Breast epithelium (tissue), 3 donors: ENCODE data around the gene GFOD2. TPM values are rescaled to one million over a fixed set of nuclear protein-coding genes. Genes with fewer than 3 reads are reported as not detected.

ENCODE experiments used
- total RNA-seq, 3 donors: library from RNA; depleted of rRNA; stranded (reverse); fragments of >200 nt; gene quantifications; one replicate each; pipeline ENCODE4 v1.1.0, GENCODE V29; 2016

GFOD2 gene
- total RNA-seq, 3 donors from 2014 or later, result 11.4 to 22.0 (median 21.4) TPM

Other genes with a start within 250 kb of the GFOD2 start
- gene ATP6V0D1, start 238.2 kb downstream of the GFOD2 start, total RNA-seq, result 100 to 1,000 TPM; 101 to 122 (median 104) TPM
- gene AGRP, start 235.8 kb downstream of the GFOD2 start, total RNA-seq, result not detected
- 10 to 100 TPM; 32.0 to 50.5 (median 33.4) TPM for gene RIPOR1, start 190.5 kb downstream of the GFOD2 start, total RNA-seq
- 10 to 100 TPM; 27.8 to 51.7 (median 38.0) TPM for gene CTCF, start 156.8 kb downstream of the GFOD2 start, total RNA-seq
- gene CARMIL2, start 74.2 kb downstream of the GFOD2 start, total RNA-seq, result 1 to 10 TPM in 2 of 3 donors, under 1 TPM in 1; 0.96 to 2.3 (median 1.6) TPM
- 10 to 100 TPM; 19.4 to 20.6 (median 19.8) TPM for gene ACD, start 59.1 kb downstream of the GFOD2 start, total RNA-seq
- 1 to 10 TPM; 6.4 to 8.5 (median 7.2) TPM for gene PARD6A, start 58.4 kb downstream of the GFOD2 start, total RNA-seq
- 10 to 100 TPM; 18.6 to 21.0 (median 20.1) TPM for gene ENKD1, start 52.6 kb downstream of the GFOD2 start, total RNA-seq
- 10 to 100 TPM in 2 of 3 donors, 1 to 10 TPM in 1; 7.2 to 18.1 (median 11.1) TPM for gene C16orf86, start 52.5 kb downstream of the GFOD2 start, total RNA-seq
- gene RANBP10, start 87.2 kb upstream of the GFOD2 start, total RNA-seq, result 10 to 100 TPM in 2 of 3 donors, 1 to 10 TPM in 1; 7.7 to 13.2 (median 13.1) TPM
- 1 to 10 TPM; 1.1 to 4.2 (median 3.9) TPM for gene TSNAXIP1, start 87.6 kb upstream of the GFOD2 start, total RNA-seq
- 10 to 100 TPM; 51.1 to 57.8 (median 53.0) TPM for gene THAP11, start 123.0 kb upstream of the GFOD2 start, total RNA-seq
- gene NUTF2, start 127.6 kb upstream of the GFOD2 start, total RNA-seq, result 100 to 1,000 TPM in 1 of 3 donors, 10 to 100 TPM in 2; 91.5 to 168 (median 94.8) TPM
- 10 to 100 TPM; 35.0 to 52.0 (median 51.5) TPM for gene CENPT, start 128.4 kb upstream of the GFOD2 start, total RNA-seq
- 10 to 100 TPM; 43.3 to 57.0 (median 53.6) TPM for gene EDC4, start 153.7 kb upstream of the GFOD2 start, total RNA-seq
- gene NRN1L, start 165.6 kb upstream of the GFOD2 start, total RNA-seq, result 1 to 10 TPM in 2 of 3 donors, not detected in 1; 1.3 to 1.4 TPM
- 10 to 100 TPM; 17.3 to 20.5 (median 17.4) TPM for gene PSKH1, start 173.9 kb upstream of the GFOD2 start, total RNA-seq
- 1 to 10 TPM; 1.0 to 2.6 (median 1.8) TPM for gene CTRL, start 212.5 kb upstream of the GFOD2 start, total RNA-seq
- gene PSMB10, start 217.5 kb upstream of the GFOD2 start, total RNA-seq, result 10 to 100 TPM; 32.1 to 46.2 (median 34.1) TPM
- 10 to 100 TPM; 11.8 to 18.6 (median 15.4) TPM for gene LCAT, start 224.8 kb upstream of the GFOD2 start, total RNA-seq
- 10 to 100 TPM; 32.1 to 64.9 (median 53.6) TPM for gene SLC12A4, start 249.3 kb upstream of the GFOD2 start, total RNA-seq